Activated naive CD4-positive, alpha-beta T cell treated with anti-CD3 and anti-CD28 coated beads, Interleukin-2, amount 50 U/mL, for 16 hours (primary cell): Measurements from ENCODE around the gene TM4SF4.

ENCODE experiments used
- DNase-seq: peaks from one replicate; pipeline ENCODE4 v3.0.0-alpha.2; 2020

The TM4SF4 gene

GRCh38 chr3:149455989-149456388 is 18.5 kb upstream of the TM4SF4 start:
- DNase-seq, result no peak

DNA sequence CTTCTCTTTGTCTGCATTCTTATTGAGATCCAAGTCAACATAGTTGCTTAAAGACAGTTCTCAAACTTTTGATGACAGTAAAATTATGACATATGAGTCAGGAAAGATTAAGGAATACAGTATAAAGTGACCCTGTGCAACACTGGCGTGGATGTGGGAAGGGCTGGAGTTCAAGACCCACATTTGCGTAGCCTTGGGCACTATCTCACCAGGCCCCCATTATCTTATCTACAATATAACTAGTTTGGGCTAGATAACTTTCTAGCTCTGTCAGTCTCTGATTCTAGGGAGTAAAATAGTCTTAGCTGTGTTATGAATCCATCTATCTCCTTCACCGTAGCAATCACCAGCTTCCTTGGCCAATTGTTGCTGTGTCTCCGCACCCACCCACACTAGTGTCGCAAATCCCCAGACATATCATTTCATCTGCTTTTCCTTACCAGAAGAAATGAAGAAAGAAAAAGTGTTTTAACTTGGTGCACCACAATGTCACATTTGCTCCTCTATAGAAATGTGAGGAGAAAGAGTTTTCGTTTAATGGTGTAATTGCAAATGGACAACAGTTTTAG is 14.9 kb upstream of the TM4SF4 start:
- DNase-seq, result no peak

GRCh38 chr3:149460117-149460516 is 14.4 kb upstream of the TM4SF4 start:
- no peak for DNase-seq

- DNase-seq, result no peak
Measured at GRCh38 chr3:149462051-149462450, 12.4 kb upstream of the TM4SF4 start.

DNA sequence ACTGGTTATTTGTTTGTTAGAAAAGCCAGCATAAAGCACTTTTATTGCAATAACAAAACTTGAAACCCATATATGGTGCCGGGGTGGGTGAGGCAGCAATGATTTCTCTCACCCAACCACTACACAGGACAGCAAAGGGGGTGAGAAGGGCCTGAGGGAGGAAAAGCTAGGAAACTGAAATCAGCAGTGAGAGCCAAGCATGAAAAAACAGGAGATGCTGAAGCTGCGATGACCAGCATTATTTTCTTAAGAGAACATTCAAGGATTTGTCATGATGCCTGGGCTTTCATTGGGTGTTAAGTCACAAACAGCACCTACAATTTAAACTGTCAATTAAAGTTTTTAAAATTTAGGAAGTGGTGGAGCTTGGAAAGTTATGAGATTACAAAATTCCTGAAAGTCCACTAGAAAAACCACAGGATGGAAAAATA is 11.9 kb upstream of the TM4SF4 start:
- DNase-seq, result no peak

DNA sequence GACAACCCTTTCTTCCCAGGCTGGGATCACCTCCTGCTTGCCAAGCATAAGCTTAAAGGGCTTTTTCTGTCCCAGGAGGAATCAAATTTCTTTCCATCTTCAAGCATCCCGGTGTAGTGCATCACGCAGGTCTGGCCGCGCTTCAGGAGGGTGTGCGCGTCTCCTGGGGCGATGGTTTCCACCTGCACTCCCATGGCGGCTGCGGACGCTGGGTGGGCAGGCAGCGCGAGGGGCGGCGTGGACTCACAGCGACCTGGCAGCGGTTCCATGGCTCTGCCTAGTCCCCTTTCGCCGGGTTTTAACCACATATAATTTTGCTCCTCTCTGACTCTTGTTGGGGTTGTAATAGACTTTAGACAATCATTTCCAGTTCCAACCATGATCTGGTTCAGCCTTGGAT is 10.6 kb upstream of the TM4SF4 start:
- DNase-seq, result no peak

DNA sequence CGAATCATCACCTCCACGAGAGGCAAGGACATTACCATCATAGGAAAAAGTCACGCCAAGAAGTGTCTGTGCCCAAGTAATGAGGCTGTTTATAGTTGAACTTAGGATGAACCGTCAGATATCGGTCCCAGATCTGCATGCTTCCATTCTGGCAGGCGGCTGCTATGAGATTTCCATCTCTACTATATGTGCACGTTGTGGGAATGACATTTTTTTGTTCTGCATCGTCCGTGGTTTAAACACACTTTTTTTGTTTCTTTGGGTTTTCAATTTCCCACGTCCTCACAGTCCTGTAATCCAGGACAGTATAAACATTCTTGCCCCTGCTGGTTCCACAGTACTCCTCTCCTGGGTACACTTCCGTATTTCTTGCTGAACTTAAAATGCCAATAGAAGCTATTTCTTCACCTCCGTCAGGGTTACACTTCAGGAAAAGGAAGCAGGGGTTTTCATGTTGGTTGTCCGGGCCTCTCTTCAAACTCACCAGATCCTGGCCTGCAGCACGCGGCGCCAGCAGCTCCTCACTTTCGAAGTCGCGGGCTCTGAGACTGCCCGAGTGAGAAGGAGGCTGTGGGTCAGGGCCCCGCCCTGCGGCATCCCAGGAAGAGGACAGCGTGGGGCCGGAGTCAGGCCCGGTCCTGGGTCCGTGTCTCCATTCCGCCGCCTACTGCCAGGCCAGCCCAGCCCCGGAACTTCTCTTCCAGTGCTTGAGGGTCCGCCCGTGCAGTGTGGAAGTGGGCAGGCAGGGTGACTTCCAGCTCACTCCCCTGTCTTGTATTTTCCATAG is 9.8 kb upstream of the TM4SF4 start:
- DNase-seq, result no peak

DNA sequence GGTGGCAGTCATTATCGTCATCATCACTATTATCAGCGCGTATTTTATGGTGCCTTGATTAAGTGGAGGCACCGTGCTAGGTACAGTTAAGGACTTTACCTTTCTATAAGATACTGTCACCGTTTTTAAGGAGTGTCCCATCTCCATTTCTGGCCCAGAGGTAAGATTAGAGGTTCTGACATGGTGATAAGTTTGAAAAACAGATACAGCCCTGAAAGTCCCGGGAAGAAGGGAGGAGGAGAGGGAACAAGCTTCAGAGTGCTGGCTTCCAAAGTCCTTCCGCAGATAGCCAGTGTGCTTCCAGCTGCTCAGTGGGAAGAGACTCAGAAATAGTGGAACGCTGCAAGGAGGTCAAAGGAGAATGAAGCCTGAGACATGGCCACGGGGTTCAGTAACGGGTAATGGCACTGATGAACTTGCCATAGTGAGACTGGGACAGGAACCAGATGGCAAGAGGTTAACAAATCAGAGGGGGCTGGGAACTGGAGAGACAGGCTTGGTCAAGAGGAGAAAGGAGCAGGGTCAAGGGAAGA is 9.1 kb upstream of the TM4SF4 start:
- no peak for DNase-seq

- no peak for DNase-seq
Measured at GRCh38 chr3:149466192-149466591, 8.3 kb upstream of the TM4SF4 start.

DNA sequence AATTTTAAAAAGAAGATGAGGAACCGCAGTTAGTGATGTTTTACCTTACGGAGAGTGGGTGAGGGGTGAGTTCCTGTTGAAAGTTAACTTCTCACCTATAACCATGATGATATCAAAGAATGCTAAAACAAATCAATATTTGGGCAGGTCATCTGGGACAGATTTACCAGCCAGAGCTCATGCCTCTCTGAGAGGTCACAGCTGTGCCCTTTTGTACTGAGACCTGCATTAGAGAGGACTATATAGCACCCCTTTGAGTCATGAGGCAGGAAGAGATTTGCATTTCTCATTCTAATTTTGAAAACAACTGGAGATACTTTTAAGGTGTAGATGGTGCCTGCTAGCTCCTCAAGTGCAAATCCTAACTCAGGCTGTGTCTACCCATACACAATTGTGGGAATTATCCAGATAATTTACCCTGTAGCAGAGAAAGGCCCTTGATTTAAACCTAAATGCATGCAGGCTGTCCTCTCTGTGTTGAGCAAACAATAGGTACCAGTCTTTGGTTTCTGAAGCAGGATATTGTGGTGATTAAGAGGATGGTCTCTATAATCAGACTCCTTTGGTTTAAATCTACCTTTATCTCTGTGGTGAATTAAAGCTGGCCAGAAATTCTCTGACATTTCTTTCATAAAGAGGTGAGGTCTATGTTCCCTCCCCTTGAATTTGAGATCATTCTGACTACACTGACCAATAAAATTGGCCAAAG is 5.8 kb upstream of the TM4SF4 start:
- no peak for DNase-seq

- no peak for DNase-seq
Measured at GRCh38 chr3:149470381-149470780, 4.1 kb upstream of the TM4SF4 start.

GRCh38 chr3:149472030-149472797 is 2.3 kb upstream of the TM4SF4 start:
- no peak for DNase-seq

DNA sequence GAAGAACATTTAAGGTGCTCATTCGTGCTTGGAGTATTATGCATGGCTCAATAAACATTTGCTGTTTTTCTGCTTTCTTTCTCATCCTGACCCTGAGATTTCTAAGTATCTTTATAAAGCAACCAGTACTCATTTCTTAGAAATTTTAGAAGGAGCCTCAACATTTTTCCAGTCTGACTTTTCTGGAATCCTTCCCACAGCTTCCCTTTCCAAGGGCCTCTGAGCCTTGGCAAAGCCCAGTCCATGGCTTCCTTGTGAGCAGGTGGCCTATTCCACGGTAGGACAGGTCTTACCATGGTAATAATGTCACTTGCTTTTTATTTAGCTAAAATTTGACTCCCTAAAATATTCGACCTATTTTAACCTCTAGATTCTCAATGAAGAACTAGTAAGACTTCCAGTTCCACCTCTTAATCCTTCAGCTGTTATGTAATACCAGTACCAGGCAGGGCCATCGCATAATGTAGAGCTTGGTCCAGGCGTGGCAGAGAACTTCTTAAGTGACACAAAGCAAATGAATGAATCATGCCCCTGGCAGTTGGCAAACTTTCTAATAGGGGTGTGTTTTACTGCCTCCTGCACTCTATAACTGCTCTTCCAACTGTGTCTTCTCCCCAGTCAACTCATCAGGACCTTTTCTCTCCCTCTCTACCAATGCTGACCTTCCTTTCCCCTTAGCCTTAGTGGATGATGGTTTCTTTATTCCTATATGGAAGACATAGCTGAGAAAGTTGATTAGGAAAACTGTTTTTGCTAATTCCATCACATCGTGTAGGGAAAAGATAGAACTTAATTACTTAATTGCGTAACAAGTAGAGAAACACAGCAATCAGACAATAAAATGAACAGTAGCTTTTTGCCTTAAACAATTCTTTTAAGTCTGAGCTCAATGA is 894 bp upstream of the TM4SF4 start:
- DNase-seq, result no peak

GRCh38 chr3:149475451-149476060 is 1.1 kb downstream of the TM4SF4 start:
- no peak for DNase-seq

DNA sequence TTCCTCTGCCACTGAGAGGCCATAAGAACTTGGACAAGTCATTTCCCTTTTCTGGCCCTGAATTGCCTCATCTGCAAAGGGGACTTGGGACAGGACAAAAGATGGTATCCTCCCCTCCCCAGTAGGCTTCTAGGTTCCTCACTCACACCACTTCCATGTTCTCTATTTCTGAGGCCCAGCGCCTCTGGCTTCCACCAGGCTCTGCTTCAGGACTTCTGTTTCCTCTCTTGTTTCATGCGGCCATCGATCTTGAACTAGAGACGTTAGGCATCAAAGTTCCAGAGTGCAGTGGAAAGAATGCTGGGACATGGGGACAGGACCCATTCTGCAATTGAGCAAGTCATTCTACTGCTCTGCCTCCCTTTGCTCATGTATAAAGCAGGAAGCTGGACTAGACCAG is 1.7 kb downstream of the TM4SF4 start:
- DNase-seq, result no peak

GRCh38 chr3:149479621-149480325 is 5.3 kb downstream of the TM4SF4 start:
- no peak for DNase-seq

- no peak for DNase-seq
Measured at GRCh38 chr3:149480326-149481017, 6.0 kb downstream of the TM4SF4 start.

DNA sequence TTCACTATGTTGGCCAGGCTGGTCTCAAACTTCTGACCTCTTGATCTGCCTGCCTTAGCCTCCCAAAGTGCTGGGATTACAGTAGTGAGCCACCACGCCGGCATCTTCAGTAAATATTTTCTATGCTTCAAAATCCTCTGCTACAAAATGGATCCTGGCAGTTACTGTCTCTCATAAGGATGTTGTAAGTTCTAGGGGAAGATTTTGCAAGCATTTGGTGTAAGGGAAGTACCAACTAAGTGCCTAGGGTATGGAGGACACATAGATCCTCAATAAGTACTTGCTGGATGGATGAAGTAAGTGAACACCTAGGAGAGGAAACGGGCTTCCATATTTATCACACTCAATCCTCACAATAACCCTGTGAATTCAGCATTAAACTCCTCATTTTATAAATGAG is 6.6 kb downstream of the TM4SF4 start:
- no peak for DNase-seq

DNA sequence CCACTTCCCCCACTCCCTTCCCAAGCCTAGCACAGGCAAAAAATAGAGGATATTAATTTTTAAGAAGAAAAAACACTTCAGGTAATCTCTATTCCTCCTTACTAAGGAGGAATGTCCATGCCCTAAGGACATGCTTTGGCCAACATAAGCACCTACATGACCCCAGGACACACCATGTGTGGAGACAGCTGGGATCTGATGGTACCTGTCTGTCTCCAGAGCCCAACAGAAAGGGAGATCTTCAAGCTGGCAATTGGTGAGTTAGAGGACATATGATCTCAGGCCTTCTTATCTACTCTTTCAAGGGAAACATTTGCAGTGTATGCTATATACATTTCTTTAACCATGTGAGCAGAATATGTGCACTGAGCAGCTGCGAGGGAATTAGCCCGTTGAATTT is 7.0 kb downstream of the TM4SF4 start:
- DNase-seq, result no peak

DNA sequence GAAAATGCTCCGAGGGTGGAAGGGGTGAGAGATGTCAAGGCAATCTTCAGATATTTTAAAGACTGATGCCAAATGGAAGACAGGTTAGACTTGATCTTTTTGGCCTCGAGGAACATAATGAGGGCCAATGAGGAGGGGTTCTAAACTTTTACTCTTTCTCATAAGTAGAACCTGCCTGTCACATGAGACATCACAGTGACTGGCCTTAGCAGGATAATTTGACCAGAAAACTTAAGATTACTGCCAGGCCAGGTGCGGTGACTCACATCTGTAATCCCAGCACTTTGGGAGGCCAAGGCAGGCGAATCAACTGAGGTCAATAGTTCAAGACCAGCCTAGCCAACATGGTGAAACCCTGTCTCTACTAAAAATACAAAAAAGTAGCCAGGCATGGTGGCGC is 12.2 kb downstream of the TM4SF4 start:
- DNase-seq, result no peak
